ENCODE measurements around the gene ZNF474. TPM values are rescaled to one million over a fixed set of nuclear protein-coding genes. Genes with fewer than 3 reads are reported as not detected.

Gene ZNF474
- total RNA-seq, 3 donors from 2014 or later = 0.28 to 0.61 TPM; not detected in 1

GRCh38 chr5:122164831-122165558 lies 35.6 kb downstream of the ZNF474 start:
- TF ChIP-seq, protein P1, sequence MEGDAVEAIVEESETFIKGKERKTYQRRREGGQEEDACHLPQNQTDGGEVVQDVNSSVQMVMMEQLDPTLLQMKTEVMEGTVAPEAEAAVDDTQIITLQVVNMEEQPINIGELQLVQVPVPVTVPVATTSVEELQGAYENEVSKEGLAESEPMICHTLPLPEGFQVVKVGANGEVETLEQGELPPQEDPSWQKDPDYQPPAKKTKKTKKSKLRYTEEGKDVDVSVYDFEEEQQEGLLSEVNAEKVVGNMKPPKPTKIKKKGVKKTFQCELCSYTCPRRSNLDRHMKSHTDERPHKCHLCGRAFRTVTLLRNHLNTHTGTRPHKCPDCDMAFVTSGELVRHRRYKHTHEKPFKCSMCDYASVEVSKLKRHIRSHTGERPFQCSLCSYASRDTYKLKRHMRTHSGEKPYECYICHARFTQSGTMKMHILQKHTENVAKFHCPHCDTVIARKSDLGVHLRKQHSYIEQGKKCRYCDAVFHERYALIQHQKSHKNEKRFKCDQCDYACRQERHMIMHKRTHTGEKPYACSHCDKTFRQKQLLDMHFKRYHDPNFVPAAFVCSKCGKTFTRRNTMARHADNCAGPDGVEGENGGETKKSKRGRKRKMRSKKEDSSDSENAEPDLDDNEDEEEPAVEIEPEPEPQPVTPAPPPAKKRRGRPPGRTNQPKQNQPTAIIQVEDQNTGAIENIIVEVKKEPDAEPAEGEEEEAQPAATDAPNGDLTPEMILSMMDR (IDR thresholded peaks at IDR 0.05) = no peak
- H3K36me3 ChIP-seq (ENCODE audit: low read depth) = no peaks in the 10 kb centered on the region
- H3K9me3 ChIP-seq = no peaks in the 10 kb centered on the region
- no peak overlapping the region for H3K4me3 ChIP-seq
- intact Hi-C loops (cut with DNase I, micrococcal nuclease) = no loop called here
- H3K4me1 ChIP-seq (ENCODE audit: low read depth) = peaks cover 16% of the 10 kb centered on the region
- ATAC-seq (peak; percentile 48), DNase-seq (no peak)

DNA sequence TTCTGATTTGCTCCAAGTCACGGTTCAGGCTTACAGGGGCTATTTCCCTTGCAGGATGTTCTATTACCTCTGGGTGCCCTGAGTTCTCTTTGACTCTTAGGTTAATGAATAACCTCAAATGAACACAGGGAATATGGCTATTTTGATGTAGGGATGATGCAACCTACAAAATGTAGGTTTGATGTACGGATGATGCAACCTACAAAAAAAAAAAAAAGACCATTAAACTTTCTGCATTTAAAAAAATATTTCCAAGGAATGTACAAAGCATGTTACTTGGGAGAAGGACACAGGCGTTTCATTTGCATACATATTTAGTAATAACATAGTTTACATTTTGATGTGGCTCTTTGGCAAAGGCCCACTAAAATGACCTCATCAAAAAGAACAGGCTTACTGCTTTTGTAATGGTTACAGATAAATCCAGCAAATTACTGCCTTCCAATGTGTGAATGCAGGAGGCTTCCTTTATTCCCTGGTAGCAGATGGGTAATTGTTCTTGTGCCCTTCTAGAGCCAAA lies 36.3 kb downstream of the ZNF474 start:
- H3K4me1 ChIP-seq (ENCODE audit: low read depth) = peaks cover 16% of the 10 kb centered on the region
- ATAC-seq = peak; percentile 85
- H3K36me3 ChIP-seq (ENCODE audit: low read depth) = no peaks in the 10 kb centered on the region
- no peak overlapping the region for H3K4me3 ChIP-seq
- TF ChIP-seq, protein P1 (IDR thresholded peaks at IDR 0.05) = no peak
- DNase-seq = no peak
- intact Hi-C loops (cut with DNase I, micrococcal nuclease) = no loop called here
- no peaks in the 10 kb centered on the region for H3K9me3 ChIP-seq

DNA sequence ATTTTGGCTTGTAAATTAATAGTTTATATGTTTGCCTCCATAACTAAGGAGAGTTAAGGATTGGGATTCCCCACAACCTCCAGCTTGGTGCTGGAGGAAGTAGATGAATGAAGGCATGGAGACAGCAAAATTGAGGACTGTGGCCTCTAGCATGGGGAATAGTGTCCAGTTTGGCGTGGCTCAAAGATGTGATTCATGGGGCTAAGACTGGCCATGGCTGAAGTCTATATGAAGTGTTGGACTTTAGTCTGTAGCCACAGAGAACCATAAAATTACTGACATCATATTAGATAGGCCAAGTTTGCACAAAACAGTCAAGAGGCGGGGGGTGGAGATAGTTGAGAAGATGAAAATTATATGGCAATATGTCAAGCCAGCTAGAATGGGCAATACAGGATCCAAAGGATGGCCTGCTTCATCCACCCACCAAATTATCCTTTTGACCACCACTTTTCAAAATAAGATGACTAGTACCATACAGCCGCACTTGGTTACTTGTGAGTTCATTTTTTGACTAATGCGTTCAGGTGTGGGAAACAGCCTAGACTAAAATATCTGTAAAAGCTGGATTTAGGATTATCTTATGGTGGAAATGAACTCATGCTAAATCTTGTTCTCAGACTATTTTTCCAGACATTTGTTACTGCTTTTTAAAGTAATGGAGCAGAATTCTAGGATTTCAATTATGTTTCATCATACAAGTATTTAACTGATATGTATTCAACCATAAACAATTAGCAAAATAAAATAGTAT lies 40.2 kb downstream of the ZNF474 start:
- Histone ChIP-seq H3K4me1 (ENCODE audit: low read depth) (peaks cover 5% of the 10 kb centered on the region), H3K36me3 (ENCODE audit: low read depth) (no peaks in the 10 kb centered on the region), H3K9me3 (no peaks in the 10 kb centered on the region), H3K4me3 (no peak overlapping the region)
- intact Hi-C loops (cut with DNase I, micrococcal nuclease) = no loop called here
- peak; percentile 74 for ATAC-seq
- DNase-seq = no peak
- TF ChIP-seq, protein P1 (IDR thresholded peaks at IDR 0.05) = no peak

DNA sequence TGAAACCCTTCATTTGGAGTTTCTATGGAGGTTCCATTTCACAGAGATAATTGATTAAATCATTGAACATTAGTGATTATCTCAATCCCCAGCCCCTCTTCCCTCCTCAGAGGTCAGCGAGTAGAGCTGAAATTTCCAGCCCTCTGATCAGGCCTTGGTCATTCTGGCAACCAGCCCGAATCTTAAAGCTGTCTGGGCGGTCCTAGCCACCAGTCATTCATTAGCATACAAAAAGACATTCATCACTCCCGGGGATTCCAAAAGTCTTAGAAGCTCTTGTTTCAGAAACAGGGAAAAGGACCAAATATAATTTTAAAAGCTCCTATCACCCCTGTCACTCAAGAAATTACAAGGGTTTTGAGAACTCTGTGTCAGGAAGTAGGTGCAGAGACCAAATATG lies 41.3 kb downstream of the ZNF474 start:
- TF ChIP-seq, protein P1 (IDR thresholded peaks at IDR 0.05) = no peak
- Histone ChIP-seq H3K9me3 (no peaks in the 10 kb centered on the region), H3K4me1 (ENCODE audit: low read depth) (no peaks in the 10 kb centered on the region), H3K36me3 (ENCODE audit: low read depth) (no peaks in the 10 kb centered on the region), H3K4me3 (no peak overlapping the region)
- DNase-seq (no peak), ATAC-seq (no peak)
- intact Hi-C loops (cut with DNase I, micrococcal nuclease) = no loop called here

GRCh38 chr5:122172207-122172606 lies 42.9 kb downstream of the ZNF474 start:
- Histone ChIP-seq H3K9me3 (no peaks in the 10 kb centered on the region), H3K4me3 (no peak overlapping the region), H3K36me3 (ENCODE audit: low read depth) (no peaks in the 10 kb centered on the region), H3K4me1 (ENCODE audit: low read depth) (peaks cover 1% of the 10 kb centered on the region)
- TF ChIP-seq, protein P1 (IDR thresholded peaks at IDR 0.05) = no peak
- ATAC-seq = no peak
- intact Hi-C loops (cut with DNase I, micrococcal nuclease) = no loop called here
- DNase-seq = no peak

All from mucosa of descending colon (tissue), 3 donors.